GM12878 (cell line): ENCODE results near the gene PLCXD1. TPM values are rescaled to one million over a fixed set of nuclear protein-coding genes. Genes with fewer than 3 reads are reported as not detected.

Source experiments
- ATAC-seq: fragments of 200-7000 bp; cut with Tn5 transposase; 3 replicates; pipeline ENCODE4 v1.9.1; 2020; ENCODE audit warnings: mild to moderate bottlenecking, moderate library complexity
- BruUV-seq: library from RNA; stranded (reverse); fragments of 400-500 nt; replicated peaks from 2 replicates; lab custom pipeline; 2021; lab: Mats Ljungman, UMichigan
- CTCF ChIA-PET: fragments of 300-600 bp; sonication (Branson Sonifier 250); formaldehyde crosslinking; extraction: SDS; loops from one replicate; lab custom pipeline; 2021; ENCODE audit warnings: inconsistent platforms; lab: Yijun Ruan, JAX
- POLR2A ChIA-PET: fragments of 350-600 bp; formaldehyde crosslinking; extraction: SDS; loops from one replicate; lab custom pipeline; 2021; ENCODE audit warnings: inconsistent platforms; lab: Charles Lee
- RAD21 ChIA-PET: fragments of 300-600 bp; sonication (Branson Sonifier 250); formaldehyde crosslinking; loops from one replicate; lab custom pipeline; 2023; ENCODE audit warnings: antibody characterized with exemption; ENCODE audit not compliant: unreplicated experiment; lab: Charles Lee
- SMC1A ChIA-PET: fragments of 300-600 bp; sonication (Branson Sonifier 250); formaldehyde crosslinking; loops from one replicate; lab custom pipeline; 2023; ENCODE audit not compliant: unreplicated experiment, uncharacterized antibody; lab: Charles Lee
- DNase-seq: peaks from one replicate; pipeline ENCODE4 v3.0.0-alpha.2; 2011; ENCODE audit warnings: low read depth, low spot score
- FAIRE-seq: peaks from 3 replicates; lab custom pipeline; 2011; peaks lifted over from hg19 to GRCh38; lab: Jason Lieb, UNC
- H2AFZ ChIP-seq: 2 replicates; pipeline ENCODE4 v1.6.0; 2011; ENCODE audit warnings: low read depth, low read length, control low read depth; ENCODE audit not compliant: control insufficient read depth
- H3K27ac ChIP-seq: 2 replicates; pipeline ENCODE4 v1.5.1; 2011; ENCODE audit warnings: control low read depth; ENCODE audit not compliant: control insufficient read depth, insufficient read depth
- H3K27me3 ChIP-seq, 2 experiments: replicated peaks in 1 of 2; 2 replicates each; pipeline versions ENCODE4 v1.6.0 to v1.6.1; 2011; ENCODE audit warnings: low read length in 1 of 2; ENCODE audit not compliant: control insufficient read depth in 2 of 2, insufficient read depth in 2 of 2
- H3K36me3 ChIP-seq, 2 experiments: 2 replicates each; pipeline ENCODE4 v1.5.1; 2011; ENCODE audit warnings: low read length in 1 of 2; ENCODE audit not compliant: control insufficient read depth in 2 of 2, insufficient read depth in 2 of 2
- H3K4me1 ChIP-seq: 2 replicates; pipeline ENCODE4 v1.6.1; 2011; ENCODE audit warnings: mild to moderate bottlenecking, low read length, moderate library complexity, mixed read lengths; ENCODE audit not compliant: control insufficient read depth, insufficient read depth
- H3K4me2 ChIP-seq: 2 replicates; pipeline ENCODE4 v1.6.0; 2011; ENCODE audit warnings: control low read depth; ENCODE audit not compliant: control insufficient read depth, insufficient read depth
- H3K4me3 ChIP-seq: fragments of 200-600 bp; sonication (generic); 2 replicates; pipeline ENCODE4 v1.5.1; 2016
- H3K79me2 ChIP-seq: 2 replicates; pipeline ENCODE4 v1.6.0; 2011; ENCODE audit warnings: low read length; ENCODE audit not compliant: control insufficient read depth, insufficient read depth
- H3K9ac ChIP-seq: 2 replicates; pipeline ENCODE4 v1.8.0; 2011; ENCODE audit warnings: low read length, control low read depth, mixed read lengths; ENCODE audit not compliant: control insufficient read depth, insufficient read depth
- H3K9me3 ChIP-seq: replicated peaks from 3 replicates; pipeline ENCODE4 v1.5.1; 2011; ENCODE audit warnings: mild to moderate bottlenecking, low read length; ENCODE audit not compliant: control insufficient read depth, insufficient read depth
- H4K20me1 ChIP-seq: 2 replicates; pipeline ENCODE4 v1.6.0; 2011; ENCODE audit not compliant: control insufficient read depth, insufficient read depth
- ASH2L ChIP-seq: fragments of 300-600, 200-600 bp; sonication (generic); IDR thresholded peaks from 2 replicates; pipeline ENCODE4 v1.6.1; 2017; ENCODE audit warnings: low read depth, mild to moderate bottlenecking, borderline replicate concordance
- BHLHE40 ChIP-seq, 2 experiments: fragments of 450-650 bp in 1 of 2; IDR thresholded peaks; 2 replicates each; pipeline ENCODE4 v1.6.1; 2011 to 2017; ENCODE audit warnings: low read depth in 2 of 2, borderline replicate concordance in 1 of 2, improper control_type of control experiment in 1 of 2, low read length in 1 of 2, mild to moderate bottlenecking in 1 of 2
- CHD2 ChIP-seq: IDR thresholded peaks from 2 replicates; pipeline ENCODE4 v1.6.1; 2011; ENCODE audit warnings: low read depth, low read length, improper control_type of control experiment, borderline replicate concordance
- HDAC6 ChIP-seq: fragments of 200-600 bp; sonication (generic); IDR thresholded peaks from one replicate; pipeline ENCODE4 v1.8.0; 2017; ENCODE audit warnings: antibody characterized with exemption; ENCODE audit not compliant: unreplicated experiment
- IKZF1 ChIP-seq: fragments of 450-650 bp; conservative IDR thresholded peaks from 2 replicates; pipeline ENCODE4 v1.6.1; 2017; ENCODE audit warnings: antibody characterized with exemption, mild to moderate bottlenecking
- KLF5 ChIP-seq: fragments of 450-650 bp; IDR thresholded peaks from 2 replicates; pipeline ENCODE4 v1.6.1; 2014; ENCODE audit warnings: mild to moderate bottlenecking; ENCODE audit not compliant: partially characterized antibody
- NR2C1 ChIP-seq: fragments of 450-650 bp; IDR thresholded peaks from 2 replicates; pipeline ENCODE4 v1.6.1; 2017; ENCODE audit warnings: antibody characterized with exemption, mild to moderate bottlenecking, moderate library complexity
- POLR2A ChIP-seq: IDR thresholded peaks from 2 replicates; pipeline ENCODE4 v1.6.1; 2011; ENCODE audit warnings: low read depth, mild to moderate bottlenecking, low read length
- RAD21 ChIP-seq: IDR thresholded peaks from 2 replicates; pipeline ENCODE4 v1.6.1; 2011; ENCODE audit warnings: mild to moderate bottlenecking, low read depth, low read length, moderate library complexity; ENCODE audit not compliant: insufficient read depth
- RB1 ChIP-seq: fragments of 450-650 bp; formaldehyde crosslinking; IDR thresholded peaks from 2 replicates; pipeline ENCODE4 v1.6.1; 2017; ENCODE audit warnings: mild to moderate bottlenecking, borderline replicate concordance
- RELA ChIP-seq: fragments of 450-650 bp; IDR thresholded peaks from 2 replicates; pipeline ENCODE4 v1.8.0; 2014; ENCODE audit warnings: borderline replicate concordance; ENCODE audit not compliant: partially characterized antibody
- RUNX3 ChIP-seq: IDR thresholded peaks from 2 replicates; pipeline ENCODE4 v1.6.1; 2012; ENCODE audit warnings: low read length, inconsistent platforms
- SP1 ChIP-seq: IDR thresholded peaks from one replicate; pipeline ENCODE4 v1.6.1; 2011; ENCODE audit warnings: low read depth, low read length
- WGBS: methylation state at CpG from one replicate; pipeline ENCODE4 v1.1.6; 2016; ENCODE audit warnings: low lambda C conversion rate; ENCODE audit not compliant: insufficient replicate concordance, insufficient coverage; ENCODE audit errors: missing lambda C conversion rate; 5-methylcytosine and 5-hydroxymethylcytosine counted together
- in situ Hi-C: fragments of 300-500 bp; cut with MboI; formaldehyde crosslinking; loops from 9 replicates; pipeline ENCODE4 v1.14.3; 2018; ENCODE audit warnings: mixed read lengths
- intact Hi-C: fragments of 100-400 bp; cut with micrococcal nuclease; formaldehyde crosslinking; loops from one replicate; pipeline ENCODE4 v1.14.2; 2022; ENCODE audit not compliant: unreplicated experiment
- polyA plus RNA-seq, 11 experiments: library from polyadenylated mRNA; depleted of rRNA in 4 of 11; unstranded in 6 of 11; stranded (reverse) in 5 of 11; fragments of >200 nt; fragmentation: Nextera tagmentation in 4 of 11; fragmentation: Illumina TruSeq in 1 of 11; extraction: Ambion mirVana in 4 of 11; extraction: Trizol in 1 of 11; gene quantifications; 1 replicate in 1 of 11; 2 replicates in 10 of 11; pipeline versions ENCODE4 v1.2.1 to v1.2.3, GENCODE V29; 2011 to 2016; ENCODE audit warnings: inconsistent platforms in 2 of 11, missing spikeins in 2 of 11, low read depth in 1 of 11
- total RNA-seq, 4 experiments: library from RNA; depleted of rRNA in 3 of 4; stranded (reverse); fragments of >200 nt in 3 of 4; fragmentation: Illumina TruSeq in 1 of 4; extraction: Trizol in 1 of 4; gene quantifications; 2 replicates each; pipeline versions ENCODE4 v1.2.1 to v1.2.3, GENCODE V29; 2013 to 2021
- TF ChIP-seq, protein P1 (sequence below): fragments of 150-350 bp; IDR thresholded peaks from 2 replicates; pipeline ENCODE4 v1.6.1; 2016; ENCODE audit warnings: low read depth, low read length
- TF ChIP-seq, protein P2 (sequence below): IDR thresholded peaks from 2 replicates; pipeline ENCODE4 v1.6.1; 2011; ENCODE audit warnings: low read depth, mild to moderate bottlenecking, low read length, moderate library complexity, borderline replicate concordance; ENCODE audit errors: extremely low read depth
- TF ChIP-seq, protein P3 (sequence below): fragments of 450-650 bp; formaldehyde crosslinking; IDR thresholded peaks from 2 replicates; pipeline ENCODE4 v1.5.0; 2022; ENCODE audit warnings: mild to moderate bottlenecking, missing genetic modification characterization

The PLCXD1 gene
- total and polyA plus RNA-seq, 10 of the 15 experiments (the other 5 are each of a cell fraction or from before 2014, with no cell fraction given): 2.4 to 49.7 (median 18.0) TPM

DNA sequence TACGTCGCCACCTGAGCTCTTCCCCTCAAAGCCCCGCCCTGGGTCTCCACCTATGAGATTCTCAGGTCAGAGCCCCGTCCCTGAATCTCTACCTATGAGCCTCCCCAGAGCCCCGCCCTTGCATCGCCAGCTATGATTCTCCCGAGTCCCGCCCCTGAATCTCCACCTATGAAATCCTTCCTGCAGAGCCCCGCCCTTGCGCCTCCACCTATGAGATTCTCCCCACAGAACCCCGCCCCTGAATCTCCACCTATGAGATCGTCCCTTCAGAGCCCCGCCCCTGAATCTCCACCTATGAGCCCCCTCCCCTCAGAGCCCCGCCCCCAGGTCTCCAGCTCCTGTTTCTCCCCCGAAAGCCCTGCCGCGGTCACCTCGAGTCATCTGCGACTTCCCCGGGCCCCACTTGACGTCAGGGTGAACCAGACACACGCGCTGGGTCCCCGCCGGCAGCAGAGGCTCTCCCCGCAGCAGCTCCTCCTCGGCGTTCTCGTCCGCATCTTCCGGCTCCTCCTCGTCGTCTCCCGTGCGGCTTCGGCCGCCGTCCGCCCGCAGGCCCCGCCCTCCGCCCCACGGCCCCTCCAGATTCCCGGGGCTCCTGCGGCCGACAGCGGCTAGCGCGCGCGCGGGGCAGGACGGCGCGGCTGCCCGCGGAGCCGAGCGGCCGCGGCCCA lies 37.0 kb downstream of the PLCXD1 start:
- Histone ChIP-seq H2AFZ (peak overlapping the region; percentile 33), H3K4me2 (peak overlapping the region; percentile 22; the same call in 1 of the 2 replicates), H3K4me3 (peak overlapping the region; percentile 83), H3K9me3 (no peaks in the 10 kb centered on the region), H3K79me2 (peaks cover 14% of the 10 kb centered on the region), H3K27ac (peak overlapping the region; percentile 93), H3K9ac (peak overlapping the region; percentile 89), H3K27me3 (no peaks in the 10 kb centered on the region), H3K36me3 (peaks cover 0 to 4% of the 10 kb centered on the region in 2 experiments; a peak in 2 of 4 replicates), H4K20me1 (no peaks in the 10 kb centered on the region), H3K4me1 (peaks cover 7% of the 10 kb centered on the region)
- POLR2A ChIA-PET: no interaction called here
- intact Hi-C loops (loop anchor here (2.0 to 10.0 kb wide), 4 partner anchors 36 to 1134 kb away; partner anchors contain the start of genes ASMTL, PLCXD1 and PPP2R3B), in situ Hi-C loops (no loop called here)
- DNase-seq (peak; percentile 88), ATAC-seq (peak; percentile 84), FAIRE-seq (no peak)
- RAD21 ChIA-PET: no interaction called here
- CTCF ChIA-PET: no interaction called here
- BruUV-seq: no TSS peak
- SMC1A ChIA-PET: no interaction called here
- under 1% methylated on average over 29 of the region's 61 CpGs for whole genome bisulfite sequencing
- TF ChIP-seq HDAC6 (no peak), SP1 (peak; percentile 96), ASH2L (peak; percentile 61; the same call in 1 of the 2 replicates), BHLHE40 (IDR thresholded peaks at IDR 0.05; ENCODE audit: borderline replicate concordance in 1 of 2, low read depth in 2 of 2, low read length in 1 of 2) (no peak), RUNX3 (peak; percentile 56), IKZF1 (peak; percentile 90), POLR2A (peak; percentile 90), KLF5 (peak; percentile 40), RB1 (peak; percentile 59; the same call in 1 of the 2 replicates), CHD2 (peak; percentile 84; the same call in 1 of the 2 replicates), NR2C1 (peak; percentile 45), RELA (no peak), RAD21 (no peak)
- TF ChIP-seq, protein P1, sequence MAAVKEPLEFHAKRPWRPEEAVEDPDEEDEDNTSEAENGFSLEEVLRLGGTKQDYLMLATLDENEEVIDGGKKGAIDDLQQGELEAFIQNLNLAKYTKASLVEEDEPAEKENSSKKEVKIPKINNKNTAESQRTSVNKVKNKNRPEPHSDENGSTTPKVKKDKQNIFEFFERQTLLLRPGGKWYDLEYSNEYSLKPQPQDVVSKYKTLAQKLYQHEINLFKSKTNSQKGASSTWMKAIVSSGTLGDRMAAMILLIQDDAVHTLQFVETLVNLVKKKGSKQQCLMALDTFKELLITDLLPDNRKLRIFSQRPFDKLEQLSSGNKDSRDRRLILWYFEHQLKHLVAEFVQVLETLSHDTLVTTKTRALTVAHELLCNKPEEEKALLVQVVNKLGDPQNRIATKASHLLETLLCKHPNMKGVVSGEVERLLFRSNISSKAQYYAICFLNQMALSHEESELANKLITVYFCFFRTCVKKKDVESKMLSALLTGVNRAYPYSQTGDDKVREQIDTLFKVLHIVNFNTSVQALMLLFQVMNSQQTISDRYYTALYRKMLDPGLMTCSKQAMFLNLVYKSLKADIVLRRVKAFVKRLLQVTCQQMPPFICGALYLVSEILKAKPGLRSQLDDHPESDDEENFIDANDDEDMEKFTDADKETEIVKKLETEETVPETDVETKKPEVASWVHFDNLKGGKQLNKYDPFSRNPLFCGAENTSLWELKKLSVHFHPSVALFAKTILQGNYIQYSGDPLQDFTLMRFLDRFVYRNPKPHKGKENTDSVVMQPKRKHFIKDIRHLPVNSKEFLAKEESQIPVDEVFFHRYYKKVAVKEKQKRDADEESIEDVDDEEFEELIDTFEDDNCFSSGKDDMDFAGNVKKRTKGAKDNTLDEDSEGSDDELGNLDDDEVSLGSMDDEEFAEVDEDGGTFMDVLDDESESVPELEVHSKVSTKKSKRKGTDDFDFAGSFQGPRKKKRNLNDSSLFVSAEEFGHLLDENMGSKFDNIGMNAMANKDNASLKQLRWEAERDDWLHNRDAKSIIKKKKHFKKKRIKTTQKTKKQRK: peak; percentile 69
- TF ChIP-seq, protein P2, sequence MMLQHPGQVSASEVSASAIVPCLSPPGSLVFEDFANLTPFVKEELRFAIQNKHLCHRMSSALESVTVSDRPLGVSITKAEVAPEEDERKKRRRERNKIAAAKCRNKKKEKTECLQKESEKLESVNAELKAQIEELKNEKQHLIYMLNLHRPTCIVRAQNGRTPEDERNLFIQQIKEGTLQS: no peak
- TF ChIP-seq, protein P3, sequence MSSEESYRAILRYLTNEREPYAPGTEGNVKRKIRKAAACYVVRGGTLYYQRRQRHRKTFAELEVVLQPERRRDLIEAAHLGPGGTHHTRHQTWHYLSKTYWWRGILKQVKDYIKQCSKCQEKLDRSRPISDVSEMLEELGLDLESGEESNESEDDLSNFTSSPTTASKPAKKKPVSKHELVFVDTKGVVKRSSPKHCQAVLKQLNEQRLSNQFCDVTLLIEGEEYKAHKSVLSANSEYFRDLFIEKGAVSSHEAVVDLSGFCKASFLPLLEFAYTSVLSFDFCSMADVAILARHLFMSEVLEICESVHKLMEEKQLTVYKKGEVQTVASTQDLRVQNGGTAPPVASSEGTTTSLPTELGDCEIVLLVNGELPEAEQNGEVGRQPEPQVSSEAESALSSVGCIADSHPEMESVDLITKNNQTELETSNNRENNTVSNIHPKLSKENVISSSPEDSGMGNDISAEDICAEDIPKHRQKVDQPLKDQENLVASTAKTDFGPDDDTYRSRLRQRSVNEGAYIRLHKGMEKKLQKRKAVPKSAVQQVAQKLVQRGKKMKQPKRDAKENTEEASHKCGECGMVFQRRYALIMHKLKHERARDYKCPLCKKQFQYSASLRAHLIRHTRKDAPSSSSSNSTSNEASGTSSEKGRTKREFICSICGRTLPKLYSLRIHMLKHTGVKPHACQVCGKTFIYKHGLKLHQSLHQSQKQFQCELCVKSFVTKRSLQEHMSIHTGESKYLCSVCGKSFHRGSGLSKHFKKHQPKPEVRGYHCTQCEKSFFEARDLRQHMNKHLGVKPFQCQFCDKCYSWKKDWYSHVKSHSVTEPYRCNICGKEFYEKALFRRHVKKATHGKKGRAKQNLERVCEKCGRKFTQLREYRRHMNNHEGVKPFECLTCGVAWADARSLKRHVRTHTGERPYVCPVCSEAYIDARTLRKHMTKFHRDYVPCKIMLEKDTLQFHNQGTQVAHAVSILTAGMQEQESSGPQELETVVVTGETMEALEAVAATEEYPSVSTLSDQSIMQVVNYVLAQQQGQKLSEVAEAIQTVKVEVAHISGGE (CRISPR knock-in tag): no peak
